Measurements from ENCODE around the gene REEP1. TPM values are rescaled to one million over a fixed set of nuclear protein-coding genes. Genes with fewer than 3 reads are reported as not detected.

Gene REEP1
- total and polyA plus RNA-seq, 9 of the 15 experiments (the other 6 are each of a cell fraction or from before 2014, with no cell fraction given): 0.11 to 0.67 (median 0.13) TPM

- peak; percentile 70 for TF ChIP-seq HMBOX1 (IDR thresholded peaks at IDR 0.05)
- no peak for TF ChIP-seq TAF15 (IDR thresholded peaks at IDR 0.05; ENCODE audit: low read depth, low read length)
- TF ChIP-seq ZNF76 (CRISPR knock-in tag; IDR thresholded peaks at IDR 0.05; ENCODE audit: borderline replicate concordance): no peak
- TF ChIP-seq TBL1XR1 (IDR thresholded peaks at IDR 0.05; ENCODE audit: low read length in 2 of 2): 0 out of 4 replicates have a peak, but pooled peaks of 1 of the 2 experiments have one; percentile 29
- TF ChIP-seq ZBTB1 (CRISPR knock-in tag; IDR thresholded peaks at IDR 0.05; ENCODE audit: borderline replicate concordance, low read depth): no peak
- TF ChIP-seq, protein P1, sequence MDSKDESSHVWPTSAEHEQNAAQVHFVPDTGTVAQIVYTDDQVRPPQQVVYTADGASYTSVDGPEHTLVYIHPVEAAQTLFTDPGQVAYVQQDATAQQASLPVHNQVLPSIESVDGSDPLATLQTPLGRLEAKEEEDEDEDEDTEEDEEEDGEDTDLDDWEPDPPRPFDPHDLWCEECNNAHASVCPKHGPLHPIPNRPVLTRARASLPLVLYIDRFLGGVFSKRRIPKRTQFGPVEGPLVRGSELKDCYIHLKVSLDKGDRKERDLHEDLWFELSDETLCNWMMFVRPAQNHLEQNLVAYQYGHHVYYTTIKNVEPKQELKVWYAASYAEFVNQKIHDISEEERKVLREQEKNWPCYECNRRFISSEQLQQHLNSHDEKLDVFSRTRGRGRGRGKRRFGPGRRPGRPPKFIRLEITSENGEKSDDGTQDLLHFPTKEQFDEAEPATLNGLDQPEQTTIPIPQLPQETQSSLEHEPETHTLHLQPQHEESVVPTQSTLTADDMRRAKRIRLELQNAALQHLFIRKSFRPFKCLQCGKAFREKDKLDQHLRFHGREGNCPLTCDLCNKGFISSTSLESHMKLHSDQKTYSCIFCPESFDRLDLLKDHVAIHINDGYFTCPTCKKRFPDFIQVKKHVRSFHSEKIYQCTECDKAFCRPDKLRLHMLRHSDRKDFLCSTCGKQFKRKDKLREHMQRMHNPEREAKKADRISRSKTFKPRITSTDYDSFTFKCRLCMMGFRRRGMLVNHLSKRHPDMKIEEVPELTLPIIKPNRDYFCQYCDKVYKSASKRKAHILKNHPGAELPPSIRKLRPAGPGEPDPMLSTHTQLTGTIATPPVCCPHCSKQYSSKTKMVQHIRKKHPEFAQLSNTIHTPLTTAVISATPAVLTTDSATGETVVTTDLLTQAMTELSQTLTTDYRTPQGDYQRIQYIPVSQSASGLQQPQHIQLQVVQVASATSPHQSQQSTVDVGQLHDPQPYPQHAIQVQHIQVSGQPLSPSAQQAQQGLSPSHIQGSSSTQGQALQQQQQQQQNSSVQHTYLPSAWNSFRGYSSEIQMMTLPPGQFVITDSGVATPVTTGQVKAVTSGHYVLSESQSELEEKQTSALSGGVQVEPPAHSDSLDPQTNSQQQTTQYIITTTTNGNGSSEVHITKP (IDR thresholded peaks at IDR 0.05; ENCODE audit: partially characterized antibody): peak; percentile 74
- no peak for TF ChIP-seq ZNF407 (IDR thresholded peaks at IDR 0.05; ENCODE audit: low read depth)
- TF ChIP-seq ARNT (IDR thresholded peaks at IDR 0.05): peak in 1 of 2 experiments; percentile 57; a peak in 1 of 4 replicates
- TF ChIP-seq VEZF1 (CRISPR knock-in tag; IDR thresholded peaks at IDR 0.05): 0 out of 2 replicates have a peak, but pooled peaks have one; percentile 14
- peak; percentile 78 for TF ChIP-seq ZNF384 (IDR thresholded peaks at IDR 0.05; ENCODE audit: low read depth, low read length)
- no peak for TF ChIP-seq CSDE1 (IDR thresholded peaks at IDR 0.05)
- no peak for TF ChIP-seq ZNF584 (CRISPR knock-in tag; IDR thresholded peaks at IDR 0.05; ENCODE audit: low read depth)
- 0 out of 2 replicates have a peak, but pooled peaks have one; percentile 6 for TF ChIP-seq TCF3 (CRISPR knock-in tag; IDR thresholded peaks at IDR 0.05)
These were observed 116.3 kb downstream of the REEP1 start (continued) for GRCh38 chr2:86221066-86221684.
